Ishikawa (cell line): ENCODE results near the gene PDE4B.

ENCODE experiments used
- CEBPB ChIP-seq: IDR thresholded peaks from 2 replicates; pipeline ENCODE4 v1.6.1; 2012
- CREB1 ChIP-seq: IDR thresholded peaks from 2 replicates; pipeline ENCODE4 v1.6.1; 2012; ENCODE audit warnings: low read depth
- EGR1 ChIP-seq: IDR thresholded peaks from 2 replicates; pipeline ENCODE4 v1.6.1; 2012
- EP300 ChIP-seq: IDR thresholded peaks from 2 replicates; pipeline ENCODE4 v1.6.1; 2012; ENCODE audit warnings: borderline replicate concordance
- FOXM1 ChIP-seq: IDR thresholded peaks from 2 replicates; pipeline ENCODE4 v1.6.1; 2012; ENCODE audit warnings: low read depth, borderline replicate concordance
- MAX ChIP-seq: IDR thresholded peaks from 2 replicates; pipeline ENCODE4 v1.6.1; 2012
- NFIC ChIP-seq: IDR thresholded peaks from 2 replicates; pipeline ENCODE4 v1.6.1; 2012
- RAD21 ChIP-seq: IDR thresholded peaks from 2 replicates; pipeline ENCODE4 v1.6.1; 2012; ENCODE audit warnings: low read depth
- REST ChIP-seq: IDR thresholded peaks from 2 replicates; pipeline ENCODE4 v1.6.1; 2012; ENCODE audit warnings: low read depth, mild to moderate bottlenecking
- TAF1 ChIP-seq: IDR thresholded peaks from 2 replicates; pipeline ENCODE4 v1.6.1; 2012; ENCODE audit warnings: low read depth, mild to moderate bottlenecking
- TCF12 ChIP-seq: IDR thresholded peaks from 2 replicates; pipeline ENCODE4 v1.6.1; 2012; ENCODE audit warnings: low read depth
- TEAD4 ChIP-seq: IDR thresholded peaks from 2 replicates; pipeline ENCODE4 v1.6.1; 2012
- USF1 ChIP-seq: IDR thresholded peaks from 2 replicates; pipeline ENCODE4 v1.6.1; 2012
- YY1 ChIP-seq: IDR thresholded peaks from 2 replicates; pipeline ENCODE4 v1.6.1; 2012; ENCODE audit warnings: low read depth
- ZBTB7A ChIP-seq: IDR thresholded peaks from 2 replicates; pipeline ENCODE4 v1.6.1; 2012; ENCODE audit warnings: low read depth

The PDE4B gene

GRCh38 chr1:66416295-66416694, 623.6 kb downstream of the PDE4B start:
- TF ChIP-seq ZBTB7A (no peak), CREB1 (no peak), USF1 (no peak), RAD21 (no peak), CEBPB (no peak), REST (no peak), EP300 (no peak), MAX (no peak), NFIC (no peak), YY1 (no peak), TEAD4 (no peak), TAF1 (no peak), FOXM1 (no peak), TCF12 (no peak), EGR1 (no peak)

- TF ChIP-seq USF1 (no peak), TAF1 (no peak), EGR1 (no peak), YY1 (no peak), CEBPB (no peak), MAX (no peak), CREB1 (no peak), FOXM1 (no peak)
Observed at GRCh38 chr1:66418021-66418420, 625.3 kb downstream of the PDE4B start.

- TF ChIP-seq TAF1 (no peak), CREB1 (no peak), CEBPB (no peak), TEAD4 (no peak), NFIC (no peak)
Observed at GRCh38 chr1:66422804-66423203, 630.1 kb downstream of the PDE4B start.
